Cardiac fibroblast (primary cell): ENCODE results near the gene BTN2A1.
A peak's percentile ranks its signal among the peaks of the same experiment; 100 is the strongest.

Source experiments
- DNase-seq, 2 donors: peaks; one replicate each; pipeline versions ENCODE4 v3.0.0 to v3.0.0-alpha.2; 2010; ENCODE audit warnings: low read depth in 2 of 2
- H3K4me3 ChIP-seq, 2 donors: replicated peaks in 1 of 2; 1 replicate in 1 of 2; 2 replicates in 1 of 2; pipeline ENCODE4 v1.5.1; 2011; ENCODE audit warnings: low read depth in 2 of 2, low read length in 2 of 2, mild to moderate bottlenecking in 2 of 2, moderate library complexity in 1 of 2
- TF ChIP-seq, protein P1 (sequence below): IDR thresholded peaks from one replicate; pipeline ENCODE4 v1.5.1; 2011; ENCODE audit warnings: low read depth, mild to moderate bottlenecking, low read length, inconsistent platforms

Gene BTN2A1

DNA sequence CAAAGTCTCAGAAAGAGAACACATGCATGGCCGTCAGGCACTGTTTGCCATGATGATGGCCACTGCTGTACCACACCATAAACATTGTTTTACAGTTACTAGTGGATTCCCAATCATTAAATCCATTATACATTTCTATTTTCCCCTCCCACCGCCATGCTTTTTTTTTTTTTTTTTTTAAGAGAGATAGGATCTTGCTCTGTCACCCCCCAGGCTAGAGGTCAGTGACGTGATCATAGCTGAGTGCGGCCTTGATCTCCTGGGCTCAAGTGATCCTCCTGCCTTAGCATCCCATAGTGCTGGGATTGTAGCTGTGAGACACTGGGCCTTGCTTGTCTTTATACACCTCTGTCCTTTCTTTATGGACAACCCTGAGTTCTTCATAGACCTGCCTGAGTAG is 21.7 kb upstream of the BTN2A1 start:
- TF ChIP-seq, protein P1, sequence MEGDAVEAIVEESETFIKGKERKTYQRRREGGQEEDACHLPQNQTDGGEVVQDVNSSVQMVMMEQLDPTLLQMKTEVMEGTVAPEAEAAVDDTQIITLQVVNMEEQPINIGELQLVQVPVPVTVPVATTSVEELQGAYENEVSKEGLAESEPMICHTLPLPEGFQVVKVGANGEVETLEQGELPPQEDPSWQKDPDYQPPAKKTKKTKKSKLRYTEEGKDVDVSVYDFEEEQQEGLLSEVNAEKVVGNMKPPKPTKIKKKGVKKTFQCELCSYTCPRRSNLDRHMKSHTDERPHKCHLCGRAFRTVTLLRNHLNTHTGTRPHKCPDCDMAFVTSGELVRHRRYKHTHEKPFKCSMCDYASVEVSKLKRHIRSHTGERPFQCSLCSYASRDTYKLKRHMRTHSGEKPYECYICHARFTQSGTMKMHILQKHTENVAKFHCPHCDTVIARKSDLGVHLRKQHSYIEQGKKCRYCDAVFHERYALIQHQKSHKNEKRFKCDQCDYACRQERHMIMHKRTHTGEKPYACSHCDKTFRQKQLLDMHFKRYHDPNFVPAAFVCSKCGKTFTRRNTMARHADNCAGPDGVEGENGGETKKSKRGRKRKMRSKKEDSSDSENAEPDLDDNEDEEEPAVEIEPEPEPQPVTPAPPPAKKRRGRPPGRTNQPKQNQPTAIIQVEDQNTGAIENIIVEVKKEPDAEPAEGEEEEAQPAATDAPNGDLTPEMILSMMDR, result no peak

GRCh38 chr6:26437550-26437949 is 20.2 kb upstream of the BTN2A1 start:
- H3K4me3 ChIP-seq, result no peak overlapping the region
- TF ChIP-seq, protein P1, result no peak
- DNase-seq, result no peak

More for the DNA sequence above, 21.7 kb upstream of the BTN2A1 start:
- H3K4me3 ChIP-seq, result no peak overlapping the region
- DNase-seq, result no peak

GRCh38 chr6:26438000-26438399 is 19.8 kb upstream of the BTN2A1 start:
- no peak for DNase-seq
- no peak overlapping the region for H3K4me3 ChIP-seq
- TF ChIP-seq, protein P1, result no peak

GRCh38 chr6:26439151-26440125 is 18.3 kb upstream of the BTN2A1 start:
- peak overlapping the region in 1 of 2 donors; percentile 63 for H3K4me3 ChIP-seq
- DNase-seq, result no peak
- TF ChIP-seq, protein P1, result no peak

GRCh38 chr6:26440977-26441358 is 16.8 kb upstream of the BTN2A1 start:
- DNase-seq, result no peak
- H3K4me3 ChIP-seq, result peak overlapping the region; percentile 54 to 63
- TF ChIP-seq, protein P1, result no peak

GRCh38 chr6:26441977-26442376 is 15.8 kb upstream of the BTN2A1 start:
- no peak for DNase-seq
- peak overlapping the region in 1 of 2 donors; percentile 14 for H3K4me3 ChIP-seq

More at GRCh38 chr6:26441977-26442376, 15.8 kb upstream of the BTN2A1 start:
- TF ChIP-seq, protein P1, result no peak
